Esophagus squamous epithelium (tissue), 5 donors: ENCODE results near the gene TXLNB. TPM values are rescaled to one million over a fixed set of nuclear protein-coding genes. Genes with fewer than 3 reads are reported as not detected.

ENCODE experiments used
- DNase-seq: peaks from one replicate; lab custom pipeline; 2025; lab: John Stamatoyannopoulos, UW
- H3K27ac ChIP-seq, 4 donors: fragments of 200-600 bp; sonication (generic); one replicate each; pipeline ENCODE4 v1.5.1; 2016 to 2019; ENCODE audit warnings: mild to moderate bottlenecking in 1 of 4
- H3K27me3 ChIP-seq, 4 donors: fragments of 200-600 bp; sonication (generic); 1 replicate in 3 of 4; 2 replicates in 1 of 4; pipeline versions ENCODE4 v1.5.1 to v1.6.0; 2017 to 2021; ENCODE audit warnings: antibody characterized with exemption in 1 of 4
- H3K36me3 ChIP-seq, 3 donors: fragments of 200-600 bp; sonication (generic); one replicate each; pipeline ENCODE4 v1.5.1; 2016 to 2019
- H3K4me1 ChIP-seq, 3 donors: fragments of 200-600 bp; sonication (generic); one replicate each; pipeline ENCODE4 v1.5.1; 2017 to 2019
- H3K4me3 ChIP-seq, 4 donors: fragments of 200-600 bp; sonication (generic); 1 replicate in 3 of 4; 2 replicates in 1 of 4; pipeline ENCODE4 v1.5.1; 2016 to 2019; ENCODE audit warnings: mild to moderate bottlenecking in 2 of 4, moderate library complexity in 1 of 4
- H3K9me3 ChIP-seq, 3 donors: fragments of 200-600 bp; sonication (generic); one replicate each; pipeline ENCODE4 v1.5.1; 2016 to 2019
- POLR2A ChIP-seq, 4 donors: fragments of 450-650 bp; IDR thresholded peaks; one replicate each; pipeline ENCODE4 v1.6.1; 2017; ENCODE audit warnings: antibody characterized with exemption in 4 of 4, mild to moderate bottlenecking in 4 of 4, moderate library complexity in 3 of 4
- WGBS, 2 donors: methylation state at CpG; one replicate each; pipeline ENCODE4 v1.1.5; 2018; 5-methylcytosine and 5-hydroxymethylcytosine counted together
- intact Hi-C: fragments of 100-400 bp; cut with DNase I; formaldehyde crosslinking; loops from one replicate; pipeline ENCODE4 v1.15.0; 2022
- total RNA-seq, 4 donors: library from RNA; depleted of rRNA; stranded (reverse); fragments of >200 nt; gene quantifications; one replicate each; pipeline ENCODE4 v1.1.0, GENCODE V29; 2016
- TF ChIP-seq, protein P1 (sequence below), 6 experiments: fragments of 450-650 bp in 4 of 6; fragments of 200-600 bp in 2 of 6; sonication (generic) in 2 of 6; IDR thresholded peaks; one replicate each; pipeline ENCODE4 v1.5.1; 2016 to 2019; ENCODE audit warnings: antibody characterized with exemption in 6 of 6, mild to moderate bottlenecking in 4 of 6, moderate library complexity in 4 of 6
- donor health status: DM: yes; HTN: yes; CAD: no.

Gene TXLNB
- 1 to 10 TPM in 1 of 4 donors, under 1 TPM in 3; 0.04 to 1.1 (median 0.24) TPM for total RNA-seq

DNA sequence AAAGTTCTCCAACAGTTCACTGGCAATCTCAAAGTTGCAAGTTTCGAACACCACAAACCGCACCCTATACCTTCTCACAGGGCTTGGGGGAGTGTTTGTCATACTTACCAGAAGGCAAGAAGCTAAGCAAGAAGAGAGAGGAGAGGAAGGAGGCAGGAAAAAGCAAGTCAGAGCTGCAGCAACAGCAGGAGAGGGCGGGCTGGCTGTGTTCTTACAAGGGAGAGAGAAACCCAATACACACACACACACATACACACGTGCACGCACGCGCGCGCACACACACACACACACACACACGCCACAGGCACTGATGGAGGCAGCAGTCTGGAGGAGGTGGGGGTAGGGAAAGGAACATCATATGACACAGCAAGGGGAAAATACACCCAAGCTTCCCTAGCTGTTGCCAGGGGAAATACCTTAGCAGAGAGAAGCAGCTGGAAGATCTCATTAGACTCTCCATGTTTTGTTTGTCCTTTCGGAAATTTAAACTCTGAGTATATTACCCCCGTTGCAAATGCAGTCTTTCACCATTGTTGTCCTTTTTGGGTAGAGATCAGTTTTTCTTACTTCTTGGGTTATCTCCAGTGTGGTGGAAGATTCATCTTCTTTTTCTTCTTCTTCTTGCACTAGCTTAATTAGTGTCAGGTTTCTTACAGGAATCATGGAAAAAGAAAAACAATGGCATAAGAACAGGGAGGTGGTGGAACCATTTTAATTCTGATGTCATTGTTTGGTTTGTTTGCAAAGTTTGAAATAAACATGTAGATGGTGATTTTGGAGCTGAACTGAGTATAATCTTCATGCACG, at the start of gene TXLNB:
Gene TXLNB, minus strand, starts transcription at position 186 of the 807 bp plus-strand sequence. CDS start 3,099 bp downstream, outside the sequence.
- Histone ChIP-seq H3K36me3 (no peaks in the 10 kb centered on the region), H3K4me1 (peaks cover 8 to 29% (median 20%) of the 10 kb centered on the region in 3 donors), H3K9me3 (no peaks in the 10 kb centered on the region), H3K27me3 (no peaks in the 10 kb centered on the region), H3K27ac (peak within 1 kb of the TSS; percentile 26 to 87 (median 80)), H3K4me3 (peak within 1 kb of the TSS in 3 of 4 donors; percentile 23 to 48 (median 30))
- peak; percentile 43 for DNase-seq
- 18 to 22% methylated on average over 6 to 13 of the region's 13 CpGs for WGBS, 2 donors
- peak in 1 of 4 donors; percentile 49 for TF ChIP-seq POLR2A (IDR thresholded peaks at IDR 0.05)
- TF ChIP-seq, protein P1, sequence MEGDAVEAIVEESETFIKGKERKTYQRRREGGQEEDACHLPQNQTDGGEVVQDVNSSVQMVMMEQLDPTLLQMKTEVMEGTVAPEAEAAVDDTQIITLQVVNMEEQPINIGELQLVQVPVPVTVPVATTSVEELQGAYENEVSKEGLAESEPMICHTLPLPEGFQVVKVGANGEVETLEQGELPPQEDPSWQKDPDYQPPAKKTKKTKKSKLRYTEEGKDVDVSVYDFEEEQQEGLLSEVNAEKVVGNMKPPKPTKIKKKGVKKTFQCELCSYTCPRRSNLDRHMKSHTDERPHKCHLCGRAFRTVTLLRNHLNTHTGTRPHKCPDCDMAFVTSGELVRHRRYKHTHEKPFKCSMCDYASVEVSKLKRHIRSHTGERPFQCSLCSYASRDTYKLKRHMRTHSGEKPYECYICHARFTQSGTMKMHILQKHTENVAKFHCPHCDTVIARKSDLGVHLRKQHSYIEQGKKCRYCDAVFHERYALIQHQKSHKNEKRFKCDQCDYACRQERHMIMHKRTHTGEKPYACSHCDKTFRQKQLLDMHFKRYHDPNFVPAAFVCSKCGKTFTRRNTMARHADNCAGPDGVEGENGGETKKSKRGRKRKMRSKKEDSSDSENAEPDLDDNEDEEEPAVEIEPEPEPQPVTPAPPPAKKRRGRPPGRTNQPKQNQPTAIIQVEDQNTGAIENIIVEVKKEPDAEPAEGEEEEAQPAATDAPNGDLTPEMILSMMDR (IDR thresholded peaks at IDR 0.05) = peak in 2 of 6 experiments; percentile 10 to 29
- intact Hi-C loops = no loop called here

DNA sequence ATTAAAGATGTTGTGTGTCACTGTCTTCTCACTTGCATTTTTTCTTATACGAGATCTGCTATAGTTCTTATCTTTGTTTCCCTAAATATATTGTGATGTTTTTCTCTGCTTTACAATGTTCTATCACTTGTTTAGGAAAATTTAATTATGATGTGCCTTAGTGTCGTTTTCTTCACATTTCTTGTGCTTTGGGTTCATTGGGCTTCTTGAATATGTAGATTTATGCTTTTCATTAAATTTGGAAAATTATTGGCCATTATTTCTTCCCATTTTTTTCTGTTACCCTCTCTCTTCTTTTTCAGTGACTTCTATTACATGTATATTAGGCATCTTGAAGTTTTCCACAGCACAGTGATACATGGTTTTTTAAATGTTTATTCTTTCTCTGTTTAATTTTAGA, 49.3 kb upstream of the TXLNB start:
- Histone ChIP-seq H3K27me3 (no peaks in the 10 kb centered on the region), H3K4me3 (no peak overlapping the region), H3K36me3 (no peaks in the 10 kb centered on the region), H3K4me1 (peaks cover 27 to 62% (median 43%) of the 10 kb centered on the region in 3 donors), H3K27ac (no peak overlapping the region), H3K9me3 (no peaks in the 10 kb centered on the region)
- no peak for DNase-seq
- 85 to 92% methylated on average over 2 of the region's 2 CpGs for WGBS, 2 donors
- intact Hi-C loops = no loop called here
- TF ChIP-seq POLR2A (IDR thresholded peaks at IDR 0.05) = no peak
- TF ChIP-seq, protein P1 (IDR thresholded peaks at IDR 0.05) = no peak

GRCh38 chr6:139338795-139339194, 47.0 kb upstream of the TXLNB start:
- Histone ChIP-seq H3K36me3 (no peaks in the 10 kb centered on the region), H3K9me3 (no peaks in the 10 kb centered on the region), H3K4me1 (peaks cover 23 to 67% (median 41%) of the 10 kb centered on the region in 3 donors), H3K27ac (peak overlapping the region; percentile 41 to 82 (median 73)), H3K4me3 (no peak overlapping the region), H3K27me3 (no peaks in the 10 kb centered on the region)
- no peak for DNase-seq
- intact Hi-C loops = no loop called here
- 53 to 55% methylated on average over 9 of the region's 9 CpGs for WGBS, 2 donors
- TF ChIP-seq POLR2A (IDR thresholded peaks at IDR 0.05) = no peak
- TF ChIP-seq, protein P1 (IDR thresholded peaks at IDR 0.05) = no peak

- no peaks in the 10 kb centered on the region for H3K9me3 ChIP-seq
- 21 to 27% methylated on average over 5 of the region's 5 CpGs for WGBS, 2 donors
- DNase-seq = no peak
- intact Hi-C loops = no loop called here
- no peaks in the 10 kb centered on the region for H3K27me3 ChIP-seq
- H3K36me3 ChIP-seq = no peaks in the 10 kb centered on the region
- no peak overlapping the region for H3K4me3 ChIP-seq
- TF ChIP-seq POLR2A (IDR thresholded peaks at IDR 0.05) = no peak
- TF ChIP-seq, protein P1 (IDR thresholded peaks at IDR 0.05) = no peak
- H3K27ac ChIP-seq = peak overlapping the region; percentile 64 to 82 (median 79)
- peaks cover 15 to 57% (median 33%) of the 10 kb centered on the region in 3 donors for H3K4me1 ChIP-seq
Observed at GRCh38 chr6:139337830-139338229, 46.0 kb upstream of the TXLNB start.

DNA sequence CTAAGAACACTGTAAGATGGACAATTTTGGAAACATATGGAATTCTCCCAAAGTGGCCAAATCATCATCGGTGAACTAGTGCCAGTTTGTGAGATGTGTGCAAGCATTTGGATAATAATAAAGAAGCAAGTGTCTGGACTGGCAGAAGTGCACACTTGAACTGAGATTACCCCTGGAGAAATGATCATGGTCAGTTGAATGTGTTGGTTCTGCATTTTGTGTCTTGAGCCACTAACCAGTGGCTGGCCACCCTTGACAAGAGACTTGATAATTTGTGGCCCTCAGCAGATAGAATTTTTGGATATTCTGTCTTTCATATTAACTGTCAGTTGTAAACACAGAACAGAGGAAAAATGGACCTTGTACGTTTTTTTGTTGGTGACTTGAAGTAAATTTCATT, 45.2 kb upstream of the TXLNB start:
- Histone ChIP-seq H3K9me3 (no peaks in the 10 kb centered on the region), H3K4me3 (no peak overlapping the region), H3K36me3 (no peaks in the 10 kb centered on the region), H3K27me3 (no peaks in the 10 kb centered on the region), H3K4me1 (peaks cover 15 to 54% (median 33%) of the 10 kb centered on the region in 3 donors), H3K27ac (peak overlapping the region; percentile 40 to 82 (median 79))
- intact Hi-C loops = no loop called here
- no peak for DNase-seq
- 30 to 41% methylated on average over 2 of the region's 2 CpGs for WGBS, 2 donors
- TF ChIP-seq, protein P1 (IDR thresholded peaks at IDR 0.05) = no peak
- no peak for TF ChIP-seq POLR2A (IDR thresholded peaks at IDR 0.05)
